ENCODE data around the gene PSEN1. TPM values are rescaled to one million over a fixed set of nuclear protein-coding genes. Genes with fewer than 3 reads are reported as not detected.

PSEN1 gene
- total RNA-seq (10 to 100 TPM; 43.2 to 83.8 (median 53.0) TPM), polyA plus RNA-seq (10 to 100 TPM; 15.7 to 55.5 (median 25.4) TPM)
- long read RNA-seq, donor 1, full-length matches to known transcripts: 10 of 16 reads
- long read RNA-seq, donor 1, partial matches to known transcripts: 6 of 16 reads
- long read RNA-seq, donor 1, other reads (novel, unspliced or antisense): 0 of 16 reads
- long read RNA-seq, donor 2, full-length matches to known transcripts: 11 of 11 reads
- long read RNA-seq, donor 2, partial matches to known transcripts: 0 of 11 reads
- long read RNA-seq, donor 2, other reads (novel, unspliced or antisense): 0 of 11 reads
- long read RNA-seq, donor 3, full-length matches to known transcripts: 12 of 12 reads
- long read RNA-seq, donor 3, partial matches to known transcripts: 0 of 12 reads
- long read RNA-seq, donor 3, other reads (novel, unspliced or antisense): 0 of 12 reads
- long read RNA-seq, donor 4, full-length matches to known transcripts: 13 of 20 reads
- long read RNA-seq, donor 4, partial matches to known transcripts: 1 of 20 reads
- long read RNA-seq, donor 4, other reads (novel, unspliced or antisense): 6 of 20 reads
- long read RNA-seq, donor 5, full-length matches to known transcripts: 60 of 80 reads
- long read RNA-seq, donor 5, partial matches to known transcripts: 1 of 80 reads
- long read RNA-seq, donor 5, other reads (novel, unspliced or antisense): 19 of 80 reads
- long read RNA-seq, donor 6, full-length matches to known transcripts: 14 of 18 reads
- long read RNA-seq, donor 6, partial matches to known transcripts: 1 of 18 reads
- long read RNA-seq, donor 6, other reads (novel, unspliced or antisense): 3 of 18 reads
- long read RNA-seq, donor 7, full-length matches to known transcripts: 7 of 7 reads
- long read RNA-seq, donor 7, partial matches to known transcripts: 0 of 7 reads
- long read RNA-seq, donor 7, other reads (novel, unspliced or antisense): 0 of 7 reads
- long read RNA-seq, donor 8, full-length matches to known transcripts: 22 of 22 reads
- long read RNA-seq, donor 8, partial matches to known transcripts: 0 of 22 reads
- long read RNA-seq, donor 8, other reads (novel, unspliced or antisense): 0 of 22 reads
- long read RNA-seq, donor 9, full-length matches to known transcripts: 17 of 22 reads
- long read RNA-seq, donor 9, partial matches to known transcripts: 5 of 22 reads
- long read RNA-seq, donor 9, other reads (novel, unspliced or antisense): 0 of 22 reads
- long read RNA-seq, donor 10, full-length matches to known transcripts: 8 of 8 reads
- long read RNA-seq, donor 10, partial matches to known transcripts: 0 of 8 reads
- long read RNA-seq, donor 10, other reads (novel, unspliced or antisense): 0 of 8 reads

- Histone ChIP-seq H3K4me1 (replicated peaks in 1 of 2) (peaks cover 10 to 17% of the 10 kb centered on the region in 2 donors), H3K4me3 (peak within 1 kb of the TSS; percentile 19 to 92 (median 86)), H3K36me3 (replicated peaks in 1 of 2) (no peaks in the 10 kb centered on the region), H3K9me3 (replicated peaks in 1 of 3) (no peaks in the 10 kb centered on the region), H3K27me3 (no peaks in the 10 kb centered on the region), H3K27ac (peak within 1 kb of the TSS; percentile 89 to 96 (median 94))
- WGBS, 4 donors: 0 to 6% (median 1%) methylated on average over 3 to 71 of the region's 71 CpGs
- peak; percentile 93 to 98 (median 96) for DNase-seq
- peak; percentile 74 to 87 for TF ChIP-seq POLR2A (IDR thresholded peaks at IDR 0.05)
- TF ChIP-seq CTCF (IDR thresholded peaks at IDR 0.05): no peak
- intact Hi-C loops (cut with DNase I): no loop called here
These were observed at the start of gene PSEN1 for GRCh38 chr14:73136387-73137225. Gene PSEN1 (plus strand): TSS chr14:73136507. CDS start chr14:73148020, 11,513 bp downstream.

DNA sequence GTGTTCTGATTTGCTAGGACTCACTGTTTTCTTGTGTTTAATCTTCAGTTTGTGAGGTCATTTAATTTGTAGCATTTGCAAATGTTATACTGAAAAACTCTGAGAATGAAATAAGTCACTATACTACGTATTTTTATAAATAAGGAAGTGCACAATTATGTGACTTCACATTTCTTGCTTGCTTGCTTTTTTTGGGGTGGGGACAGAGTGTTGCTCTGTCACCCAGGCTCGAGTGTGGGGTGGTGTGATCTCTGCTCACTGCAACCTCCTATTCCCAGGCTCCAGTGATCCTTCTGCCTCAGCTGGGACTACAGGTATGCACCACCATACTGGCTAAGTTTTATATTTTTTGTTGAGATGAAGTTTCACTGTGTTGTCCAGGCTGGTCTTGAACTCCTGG, 45.3 kb upstream of the PSEN1 start:
- no peak for TF ChIP-seq POLR2A (IDR thresholded peaks at IDR 0.05)
- TF ChIP-seq CTCF (IDR thresholded peaks at IDR 0.05): no peak
- peaks cover 0 to 55% of the 10 kb centered on the region in 2 donors for H3K36me3 ChIP-seq (replicated peaks in 1 of 2)
- WGBS, 4 donors: 79 to 86% (median 84%) methylated on average over 2 of the region's 2 CpGs

GRCh38 chr14:73097421-73097820, 38.9 kb upstream of the PSEN1 start:
- Histone ChIP-seq H3K9me3 (replicated peaks in 1 of 3) (no peaks in the 10 kb centered on the region), H3K36me3 (replicated peaks in 1 of 2) (peaks cover 0 to 59% of the 10 kb centered on the region in 2 donors), H3K4me3 (no peak overlapping the region), H3K27ac (no peak overlapping the region), H3K4me1 (replicated peaks in 1 of 2) (no peaks in the 10 kb centered on the region), H3K27me3 (no peaks in the 10 kb centered on the region)
- no peak for DNase-seq
- intact Hi-C loops (cut with DNase I): no loop called here
- WGBS, 4 donors: 97 to 99% (median 98%) methylated on average over 11 of the region's 11 CpGs
- TF ChIP-seq POLR2A (IDR thresholded peaks at IDR 0.05): no peak
- TF ChIP-seq CTCF (IDR thresholded peaks at IDR 0.05): no peak

More for the DNA sequence above, 45.3 kb upstream of the PSEN1 start:
- Histone ChIP-seq H3K4me1 (replicated peaks in 1 of 2) (peaks cover 0 to 5% of the 10 kb centered on the region in 2 donors), H3K27ac (no peak overlapping the region), H3K4me3 (no peak overlapping the region), H3K27me3 (no peaks in the 10 kb centered on the region), H3K9me3 (replicated peaks in 1 of 3) (no peaks in the 10 kb centered on the region)
- no peak for DNase-seq
- intact Hi-C loops (cut with DNase I): no loop called here
